Left lung (tissue), 10 donors: Measurements from ENCODE around the gene PRRX2. TPM values are rescaled to one million over a fixed set of nuclear protein-coding genes. Genes with fewer than 3 reads are reported as not detected.

Experiments
- ATAC-seq: fragments of 200-7000 bp; cut with Tn5 transposase; one replicate; pipeline ENCODE4 v1.9.1; 2020; ENCODE audit warnings: moderate library complexity
- DNase-seq, 4 donors: peaks; one replicate each; pipeline ENCODE4 v3.0.0-alpha.2; 2013 to 2020
- H3K27ac ChIP-seq, 2 donors: fragments of 200-600 bp; sonication (generic) in 1 of 2; one replicate each; pipeline versions ENCODE4 v1.5.0 to v1.8.0; 2020 to 2021
- H3K27me3 ChIP-seq, 2 donors: fragments of 200-600 bp; sonication (generic) in 1 of 2; one replicate each; pipeline versions ENCODE4 v1.5.0 to v1.8.0; 2020 to 2021
- H3K36me3 ChIP-seq, 2 donors: fragments of 200-600 bp; sonication (generic) in 1 of 2; one replicate each; pipeline versions ENCODE4 v1.5.0 to v1.8.0; 2020 to 2021
- H3K4me1 ChIP-seq, 2 donors: fragments of 200-600 bp; one replicate each; pipeline ENCODE4 v1.8.0; 2021
- H3K4me3 ChIP-seq, 2 donors: fragments of 200-600 bp; sonication (generic) in 1 of 2; one replicate each; pipeline versions ENCODE4 v1.5.0 to v1.8.0; 2020 to 2021; ENCODE audit warnings: mild to moderate bottlenecking in 1 of 2
- H3K9me3 ChIP-seq, 2 donors: fragments of 200-600 bp; sonication (generic) in 1 of 2; one replicate each; pipeline versions ENCODE4 v1.5.0 to v1.8.0; 2020 to 2021
- intact Hi-C, 2 donors: fragments of 100-400 bp; cut with DNase I; formaldehyde crosslinking; loops; one replicate each; pipeline versions ENCODE4 v1.11.2 to v1.14.2; 2022
- polyA plus RNA-seq, 6 donors: library from polyadenylated mRNA; unstranded; fragments of 120-200 nt; gene quantifications; one replicate each; pipeline ENCODE4 v1.2.1, GENCODE V29; 2013; ENCODE audit not compliant: insufficient read length in 6 of 6
- total RNA-seq, 2 donors: library from RNA; stranded (reverse); fragmentation: NEBNext Ultra II Directional; extraction: Animal tissue kit (Norgen Biotek cat#: 25700); gene quantifications; one replicate each; pipeline ENCODE4 v1.2.1, GENCODE V29; 2021
- TF ChIP-seq, protein P1 (sequence below), 2 donors: fragments of 200-600 bp; sonication (generic) in 1 of 2; IDR thresholded peaks; one replicate each; pipeline versions ENCODE4 v1.5.0 to v1.8.0; 2021; ENCODE audit warnings: antibody characterized with exemption in 2 of 2
- donor health status: DM: no; HTN: yes; CAD: no.
- donor health status: DM: no; HTN: no; CAD: no.

PRRX2 gene
- total and polyA plus RNA-seq, 8 donors, result 0.56 to 5.6 (median 1.0) TPM

DNA sequence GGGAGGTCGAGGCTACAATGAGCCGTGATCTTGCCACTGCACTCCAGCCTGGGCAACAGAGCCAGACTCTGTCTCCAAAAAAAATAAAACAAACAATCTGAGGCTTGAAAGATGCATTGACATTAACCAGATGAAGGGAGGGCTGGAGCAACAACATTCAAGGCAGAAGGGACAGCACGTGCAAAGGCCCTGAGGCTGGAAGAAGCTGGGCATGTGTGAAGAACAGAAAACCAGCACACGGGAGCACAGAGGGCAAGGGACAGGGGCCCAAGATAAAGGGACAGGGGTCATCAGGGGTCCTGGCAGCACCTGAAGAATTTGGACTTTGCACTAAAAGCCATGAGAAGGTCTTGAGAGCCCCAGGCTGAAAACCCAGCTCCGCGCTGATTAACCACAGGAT, 84.1 kb downstream of the PRRX2 start:
- no peak overlapping the region for H3K27ac ChIP-seq
- DNase-seq (no peak), ATAC-seq (no peak)
- H3K4me1 ChIP-seq, result peaks cover 4 to 24% of the 10 kb centered on the region in 2 donors
- peaks cover 0 to 30% of the 10 kb centered on the region in 2 donors for H3K27me3 ChIP-seq
- TF ChIP-seq, protein P1, sequence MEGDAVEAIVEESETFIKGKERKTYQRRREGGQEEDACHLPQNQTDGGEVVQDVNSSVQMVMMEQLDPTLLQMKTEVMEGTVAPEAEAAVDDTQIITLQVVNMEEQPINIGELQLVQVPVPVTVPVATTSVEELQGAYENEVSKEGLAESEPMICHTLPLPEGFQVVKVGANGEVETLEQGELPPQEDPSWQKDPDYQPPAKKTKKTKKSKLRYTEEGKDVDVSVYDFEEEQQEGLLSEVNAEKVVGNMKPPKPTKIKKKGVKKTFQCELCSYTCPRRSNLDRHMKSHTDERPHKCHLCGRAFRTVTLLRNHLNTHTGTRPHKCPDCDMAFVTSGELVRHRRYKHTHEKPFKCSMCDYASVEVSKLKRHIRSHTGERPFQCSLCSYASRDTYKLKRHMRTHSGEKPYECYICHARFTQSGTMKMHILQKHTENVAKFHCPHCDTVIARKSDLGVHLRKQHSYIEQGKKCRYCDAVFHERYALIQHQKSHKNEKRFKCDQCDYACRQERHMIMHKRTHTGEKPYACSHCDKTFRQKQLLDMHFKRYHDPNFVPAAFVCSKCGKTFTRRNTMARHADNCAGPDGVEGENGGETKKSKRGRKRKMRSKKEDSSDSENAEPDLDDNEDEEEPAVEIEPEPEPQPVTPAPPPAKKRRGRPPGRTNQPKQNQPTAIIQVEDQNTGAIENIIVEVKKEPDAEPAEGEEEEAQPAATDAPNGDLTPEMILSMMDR (IDR thresholded peaks at IDR 0.05), result no peak
- intact Hi-C loops, result no loop called here
- no peak overlapping the region for H3K4me3 ChIP-seq
- H3K9me3 ChIP-seq, result no peaks in the 10 kb centered on the region
- H3K36me3 ChIP-seq, result no peaks in the 10 kb centered on the region

DNA sequence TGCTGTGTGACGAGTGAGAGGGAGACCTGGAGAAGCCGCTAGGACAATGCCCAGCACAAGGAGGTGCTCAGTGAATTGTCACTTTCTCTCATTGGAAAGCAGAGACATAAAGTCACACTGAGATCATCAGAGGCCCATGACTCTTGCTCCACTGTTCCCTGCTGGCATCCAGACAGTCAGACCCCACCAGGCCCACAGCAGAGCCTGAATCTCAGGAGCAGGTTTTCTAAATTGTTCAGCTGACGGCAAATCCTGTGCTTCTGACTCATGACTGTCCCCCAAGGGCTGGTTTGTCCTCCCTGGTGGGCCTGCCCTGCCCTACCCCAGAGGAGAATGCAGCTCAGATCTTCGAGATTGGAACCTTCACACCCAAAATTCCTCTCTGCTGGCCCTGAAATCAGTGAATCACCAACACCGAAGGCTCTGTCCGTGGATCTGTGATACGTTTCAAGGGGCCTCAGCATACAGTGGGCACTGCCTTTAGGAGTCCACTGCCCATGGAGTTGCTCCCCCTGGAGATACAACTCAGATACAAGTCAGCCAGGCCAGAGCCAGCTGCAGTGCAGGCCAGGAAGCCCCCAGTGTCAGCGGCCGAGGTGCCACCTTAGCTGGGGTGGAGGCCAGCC, 84.7 kb downstream of the PRRX2 start:
- intact Hi-C loops, result no loop called here
- Histone ChIP-seq H3K4me3 (no peak overlapping the region), H3K36me3 (no peaks in the 10 kb centered on the region), H3K9me3 (no peaks in the 10 kb centered on the region), H3K27ac (no peak overlapping the region), H3K4me1 (peaks cover 4 to 24% of the 10 kb centered on the region in 2 donors), H3K27me3 (peaks cover 0 to 30% of the 10 kb centered on the region in 2 donors)
- ATAC-seq (no peak), DNase-seq (no peak)
- TF ChIP-seq, protein P1 (IDR thresholded peaks at IDR 0.05), result no peak

DNA sequence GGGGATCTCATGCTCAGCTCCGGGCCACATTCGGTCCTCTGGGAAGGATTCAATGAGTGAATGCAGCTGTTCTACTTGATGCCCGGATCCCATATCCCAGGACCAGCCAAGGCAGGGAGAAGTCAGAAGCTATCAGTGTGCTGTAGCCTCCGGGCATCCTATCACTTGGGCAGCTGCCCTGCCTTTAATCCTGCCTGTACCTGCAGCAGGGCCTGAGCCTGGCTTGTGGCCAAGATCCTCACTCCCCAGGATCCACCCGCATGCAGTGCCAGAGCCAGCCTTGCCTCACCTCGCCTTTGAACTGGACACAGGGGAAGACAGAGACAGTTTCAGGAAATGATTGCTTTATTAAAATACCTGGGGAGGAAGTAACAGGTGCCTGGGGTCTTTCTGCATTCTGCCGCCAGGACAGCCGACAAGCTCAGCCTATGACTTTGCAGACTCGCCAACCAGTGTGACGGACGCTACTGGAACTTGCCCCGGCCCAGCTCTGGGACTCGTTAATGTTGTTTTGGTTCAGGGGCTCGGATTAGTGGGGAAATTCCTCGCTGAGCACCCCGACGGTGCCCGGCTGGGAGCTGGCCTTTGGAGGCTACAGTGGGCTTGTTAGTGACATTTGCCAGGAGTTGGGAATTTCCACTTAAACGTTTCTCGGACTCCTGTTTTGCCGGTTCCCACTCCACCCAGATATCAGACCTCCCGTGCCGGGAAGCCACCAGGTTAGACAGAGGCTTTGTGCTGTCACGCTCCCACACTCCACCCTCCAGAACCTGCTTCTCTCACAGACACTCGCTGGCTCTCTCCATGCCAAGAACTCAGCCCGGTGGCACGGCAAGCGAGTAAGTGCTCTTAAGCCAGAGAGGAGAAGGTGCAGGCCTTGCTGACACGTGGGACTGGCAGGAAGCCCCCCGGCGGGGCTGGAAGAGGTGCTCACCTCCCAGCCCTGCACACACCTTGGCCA, 86.7 kb downstream of the PRRX2 start:
- Histone ChIP-seq H3K4me1 (peaks cover 4 to 29% of the 10 kb centered on the region in 2 donors), H3K36me3 (no peaks in the 10 kb centered on the region), H3K27ac (no peak overlapping the region), H3K27me3 (peaks cover 0 to 30% of the 10 kb centered on the region in 2 donors), H3K4me3 (peak overlapping the region; percentile 2 to 26), H3K9me3 (no peaks in the 10 kb centered on the region)
- intact Hi-C loops, result no loop called here
- peak in 3 of 4 donors; percentile 18 to 45 (median 20) for DNase-seq
- TF ChIP-seq, protein P1 (IDR thresholded peaks at IDR 0.05), result no peak
- ATAC-seq, result peak; percentile 76

DNA sequence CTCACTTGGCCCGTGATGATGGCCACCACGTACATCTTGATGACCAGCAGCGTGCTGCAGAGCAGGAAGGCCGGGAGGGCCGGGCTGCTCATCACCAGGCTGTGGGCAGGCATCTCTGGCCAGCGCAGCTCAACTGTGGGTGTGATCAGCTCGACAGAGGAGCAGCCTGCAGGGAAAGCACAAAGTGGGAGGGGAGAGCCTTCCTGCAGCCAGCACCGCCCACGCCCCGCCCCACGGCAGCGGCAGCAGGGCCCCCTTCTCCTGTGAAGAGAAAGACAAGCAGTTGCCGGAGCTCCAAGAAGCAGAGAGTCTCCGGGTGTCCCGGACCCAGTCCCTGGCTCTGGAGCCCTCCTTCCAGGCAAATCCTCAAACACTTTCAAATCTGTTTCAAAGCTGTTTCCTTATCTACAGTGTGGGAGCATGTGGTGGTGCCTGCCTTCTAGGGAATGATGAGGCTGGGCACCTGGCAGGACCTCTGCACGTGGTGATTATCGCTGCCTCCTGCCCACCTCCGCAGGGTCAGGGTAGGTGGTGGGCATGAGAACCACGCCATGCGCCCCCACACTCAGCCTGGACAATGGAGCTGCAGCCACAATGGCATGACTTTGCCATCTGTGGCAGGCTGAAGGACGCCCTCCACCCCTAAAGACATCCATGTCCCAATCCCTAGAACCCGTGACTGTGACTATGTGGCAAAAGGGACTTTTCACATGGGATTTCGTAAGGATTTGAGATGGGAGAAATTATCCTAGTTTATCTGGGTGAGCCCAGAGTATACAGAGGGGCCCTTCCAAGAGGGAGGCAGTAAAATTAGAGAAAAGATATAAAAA, 87.7 kb downstream of the PRRX2 start, which contains the start of gene PTGES:
PTGES (minus strand) TSS at position 143 of the 830 bp plus-strand sequence; CDS start at position 113, 30 bp downstream.
- Histone ChIP-seq H3K27ac (no peak within 1 kb of the TSS), H3K4me3 (peak within 1 kb of the TSS; percentile 2 to 26), H3K27me3 (peaks cover 0 to 30% of the 10 kb centered on the region in 2 donors), H3K36me3 (no peaks in the 10 kb centered on the region), H3K9me3 (no peaks in the 10 kb centered on the region), H3K4me1 (peaks cover 4 to 39% of the 10 kb centered on the region in 2 donors)
- intact Hi-C loops, result no loop called here
- ATAC-seq, result peak; percentile 96
- TF ChIP-seq, protein P1 (IDR thresholded peaks at IDR 0.05), result no peak
- DNase-seq, result peak; percentile 67 to 90 (median 79)
